GM20000 (cell line): Measurements from ENCODE around the gene MMEL1.
"Not testable (repeated sequence)": the region's sequence is repeated elsewhere in the genome, so short reads cannot be mapped to it uniquely, and the experiment has no call there.

Experiments used
- DNase-seq: peaks from one replicate; pipeline ENCODE4 v3.0.0; 2012; ENCODE audit warnings: low spot score
- CTCF ChIP-seq: IDR thresholded peaks from 2 replicates; pipeline ENCODE4 v1.5.1; 2012; ENCODE audit warnings: mild to moderate bottlenecking, control low read depth; ENCODE audit errors: extremely low read depth, missing control alignments

MMEL1 gene

GRCh38 chr1:2632561-2633361 lies at the start of gene MMEL1:
TSS of gene MMEL1 (minus strand) at chr1:2633016. CDS start at chr1:2629484, 3,532 bp downstream.
- no peak for DNase-seq
- no peak for TF ChIP-seq CTCF

- DNase-seq = not testable (repeated sequence)
Measured at GRCh38 chr1:2676726-2677125, 43.9 kb upstream of the MMEL1 start.

- DNase-seq = not testable (repeated sequence)
Measured at GRCh38 chr1:2671656-2672055, 38.8 kb upstream of the MMEL1 start.

- DNase-seq = not testable (repeated sequence)
Measured at GRCh38 chr1:2659806-2660205, 27.0 kb upstream of the MMEL1 start.

GRCh38 chr1:2657909-2658308 lies 25.1 kb upstream of the MMEL1 start:
- not testable (repeated sequence) for DNase-seq

- not testable (repeated sequence) for DNase-seq
Measured at GRCh38 chr1:2657124-2657523, 24.3 kb upstream of the MMEL1 start.

GRCh38 chr1:2655598-2656434 lies 23.0 kb upstream of the MMEL1 start:
- not testable (repeated sequence) for DNase-seq

GRCh38 chr1:2654443-2654948 lies 21.7 kb upstream of the MMEL1 start:
- not testable (repeated sequence) for DNase-seq

GRCh38 chr1:2653741-2654442 lies 21.1 kb upstream of the MMEL1 start:
- not testable (repeated sequence) for DNase-seq

GRCh38 chr1:2652926-2653571 lies 20.2 kb upstream of the MMEL1 start:
- not testable (repeated sequence) for DNase-seq

- DNase-seq = not testable (repeated sequence)
Measured at GRCh38 chr1:2652152-2652925, 19.5 kb upstream of the MMEL1 start.

GRCh38 chr1:2650967-2651645 lies 18.3 kb upstream of the MMEL1 start:
- no peak for DNase-seq
- no peak for TF ChIP-seq CTCF
